Muscle layer of colon (tissue), 2 donors: ENCODE measurements around the gene KDM7A.

Source experiments
- H3K27ac ChIP-seq: one replicate; pipeline ENCODE4 v1.7.0; 2013; ENCODE audit warnings: low read depth, mild to moderate bottlenecking, low read length, moderate library complexity
- H3K27me3 ChIP-seq, 2 donors: one replicate each; pipeline ENCODE4 v1.7.0; 2013; ENCODE audit warnings: low read length in 2 of 2, mild to moderate bottlenecking in 2 of 2; ENCODE audit not compliant: insufficient read depth in 2 of 2, control insufficient read depth in 1 of 2
- H3K36me3 ChIP-seq: one replicate; pipeline ENCODE4 v1.7.0; 2013; ENCODE audit warnings: mild to moderate bottlenecking, low read length; ENCODE audit not compliant: insufficient read depth
- H3K4me1 ChIP-seq: one replicate; pipeline ENCODE4 v1.7.0; 2013; ENCODE audit warnings: mild to moderate bottlenecking, low read length; ENCODE audit not compliant: insufficient read depth
- H3K4me3 ChIP-seq, 2 donors: one replicate each; pipeline ENCODE4 v1.7.0; 2013; ENCODE audit warnings: low read length in 2 of 2, low read depth in 1 of 2, mild to moderate bottlenecking in 1 of 2, moderate library complexity in 1 of 2
- H3K9ac ChIP-seq: one replicate; pipeline ENCODE4 v1.7.0; 2013; ENCODE audit warnings: low read length
- H3K9me3 ChIP-seq: one replicate; pipeline ENCODE4 v1.7.0; 2013; ENCODE audit warnings: mild to moderate bottlenecking, low read length
- donor health status: abdominal sarcoma.
- donor health status: Adenocarcinoma of cecum.

KDM7A gene

GRCh38 chr7:140074780-140075179, 102.0 kb downstream of the KDM7A start:
- Histone ChIP-seq H3K36me3 (no peaks in the 10 kb centered on the region), H3K27me3 (no peaks in the 10 kb centered on the region), H3K4me3 (no peak overlapping the region)

GRCh38 chr7:140070546-140070945, 106.2 kb downstream of the KDM7A start:
- H3K4me1 ChIP-seq, result no peaks in the 10 kb centered on the region
- no peak overlapping the region for H3K4me3 ChIP-seq
- no peak overlapping the region for H3K27ac ChIP-seq
- H3K36me3 ChIP-seq, result no peaks in the 10 kb centered on the region
- no peaks in the 10 kb centered on the region for H3K27me3 ChIP-seq
- no peaks in the 10 kb centered on the region for H3K9me3 ChIP-seq
- no peak overlapping the region for H3K9ac ChIP-seq

More at GRCh38 chr7:140074780-140075179, 102.0 kb downstream of the KDM7A start:
- Histone ChIP-seq H3K9me3 (no peaks in the 10 kb centered on the region), H3K9ac (no peak overlapping the region), H3K4me1 (no peaks in the 10 kb centered on the region), H3K27ac (no peak overlapping the region)

- no peaks in the 10 kb centered on the region for H3K36me3 ChIP-seq
- no peaks in the 10 kb centered on the region for H3K4me1 ChIP-seq
- H3K9me3 ChIP-seq, result no peaks in the 10 kb centered on the region
- no peaks in the 10 kb centered on the region for H3K27me3 ChIP-seq
- H3K27ac ChIP-seq, result no peak overlapping the region
- no peak overlapping the region for H3K9ac ChIP-seq
- H3K4me3 ChIP-seq, result no peak overlapping the region
These were observed 107.4 kb downstream of the KDM7A start for GRCh38 chr7:140069298-140069949.

- Histone ChIP-seq H3K36me3 (no peaks in the 10 kb centered on the region), H3K9ac (no peak overlapping the region), H3K9me3 (no peaks in the 10 kb centered on the region), H3K4me1 (no peaks in the 10 kb centered on the region), H3K4me3 (no peak overlapping the region), H3K27me3 (no peaks in the 10 kb centered on the region), H3K27ac (no peak overlapping the region)
These were observed 108.8 kb downstream of the KDM7A start for GRCh38 chr7:140068033-140068432.

- H3K4me1 ChIP-seq, result no peaks in the 10 kb centered on the region
- no peak overlapping the region for H3K27ac ChIP-seq
- H3K36me3 ChIP-seq, result no peaks in the 10 kb centered on the region
- no peaks in the 10 kb centered on the region for H3K9me3 ChIP-seq
- no peaks in the 10 kb centered on the region for H3K27me3 ChIP-seq
- no peak overlapping the region for H3K4me3 ChIP-seq
- no peak overlapping the region for H3K9ac ChIP-seq
These were observed 109.7 kb downstream of the KDM7A start for GRCh38 chr7:140067052-140067451.

- Histone ChIP-seq H3K4me1 (peaks cover 24% of the 10 kb centered on the region), H3K4me3 (peak within 1 kb of the TSS; percentile 81 to 92), H3K27me3 (no peaks in the 10 kb centered on the region)
These were observed 114.1 kb downstream of the KDM7A start, which contains the start of gene PARP12 for GRCh38 chr7:140062528-140063299. Gene PARP12, minus strand, starts transcription at chr7:140062951. Its CDS starts 104 bp downstream, at chr7:140062847.

GRCh38 chr7:140062118-140062527, 114.7 kb downstream of the KDM7A start:
- H3K27ac ChIP-seq, result peak overlapping the region; percentile 77
- H3K36me3 ChIP-seq, result no peaks in the 10 kb centered on the region
- peak overlapping the region; percentile 63 to 81 for H3K4me3 ChIP-seq
- H3K9me3 ChIP-seq, result no peaks in the 10 kb centered on the region
- H3K4me1 ChIP-seq, result peaks cover 24% of the 10 kb centered on the region
- no peaks in the 10 kb centered on the region for H3K27me3 ChIP-seq
- peak overlapping the region; percentile 60 for H3K9ac ChIP-seq

More at GRCh38 chr7:140062528-140063299, 114.1 kb downstream of the KDM7A start, which contains the start of gene PARP12:
- H3K36me3 ChIP-seq, result no peaks in the 10 kb centered on the region
- H3K9ac ChIP-seq, result peak within 1 kb of the TSS; percentile 80
- no peaks in the 10 kb centered on the region for H3K9me3 ChIP-seq
- peak within 1 kb of the TSS; percentile 77 for H3K27ac ChIP-seq

GRCh38 chr7:140061607-140061930, 115.2 kb downstream of the KDM7A start:
- H3K27ac ChIP-seq, result peak overlapping the region; percentile 27
- H3K27me3 ChIP-seq, result no peaks in the 10 kb centered on the region
- H3K36me3 ChIP-seq, result no peaks in the 10 kb centered on the region
- H3K4me3 ChIP-seq, result peak overlapping the region in 1 of 2 donors; percentile 81
- no peaks in the 10 kb centered on the region for H3K9me3 ChIP-seq
- H3K9ac ChIP-seq, result peak overlapping the region; percentile 60
- peaks cover 24% of the 10 kb centered on the region for H3K4me1 ChIP-seq

GRCh38 chr7:140060788-140061606, 115.8 kb downstream of the KDM7A start:
- H3K4me3 ChIP-seq, result peak overlapping the region in 1 of 2 donors; percentile 81
- no peaks in the 10 kb centered on the region for H3K36me3 ChIP-seq
- no peaks in the 10 kb centered on the region for H3K27me3 ChIP-seq
- H3K27ac ChIP-seq, result no peak overlapping the region
- H3K9me3 ChIP-seq, result no peaks in the 10 kb centered on the region
- peaks cover 24% of the 10 kb centered on the region for H3K4me1 ChIP-seq
- no peak overlapping the region for H3K9ac ChIP-seq

- Histone ChIP-seq H3K4me1 (peaks cover 24% of the 10 kb centered on the region), H3K9ac (no peak overlapping the region), H3K36me3 (no peaks in the 10 kb centered on the region), H3K27me3 (no peaks in the 10 kb centered on the region), H3K27ac (no peak overlapping the region), H3K9me3 (no peaks in the 10 kb centered on the region), H3K4me3 (no peak overlapping the region)
These were observed 116.5 kb downstream of the KDM7A start for GRCh38 chr7:140060243-140060630.
